HG03442 (cell line): ENCODE measurements around the gene FAM199X.

Experiments used
- ATAC-seq: cut with Tn5 transposase; IDR thresholded peaks from one replicate; pipeline ENCODE4 v1.9.1; 2021; ENCODE audit warnings: mild to moderate bottlenecking, moderate library complexity; ENCODE audit not compliant: unreplicated experiment

Gene FAM199X

DNA sequence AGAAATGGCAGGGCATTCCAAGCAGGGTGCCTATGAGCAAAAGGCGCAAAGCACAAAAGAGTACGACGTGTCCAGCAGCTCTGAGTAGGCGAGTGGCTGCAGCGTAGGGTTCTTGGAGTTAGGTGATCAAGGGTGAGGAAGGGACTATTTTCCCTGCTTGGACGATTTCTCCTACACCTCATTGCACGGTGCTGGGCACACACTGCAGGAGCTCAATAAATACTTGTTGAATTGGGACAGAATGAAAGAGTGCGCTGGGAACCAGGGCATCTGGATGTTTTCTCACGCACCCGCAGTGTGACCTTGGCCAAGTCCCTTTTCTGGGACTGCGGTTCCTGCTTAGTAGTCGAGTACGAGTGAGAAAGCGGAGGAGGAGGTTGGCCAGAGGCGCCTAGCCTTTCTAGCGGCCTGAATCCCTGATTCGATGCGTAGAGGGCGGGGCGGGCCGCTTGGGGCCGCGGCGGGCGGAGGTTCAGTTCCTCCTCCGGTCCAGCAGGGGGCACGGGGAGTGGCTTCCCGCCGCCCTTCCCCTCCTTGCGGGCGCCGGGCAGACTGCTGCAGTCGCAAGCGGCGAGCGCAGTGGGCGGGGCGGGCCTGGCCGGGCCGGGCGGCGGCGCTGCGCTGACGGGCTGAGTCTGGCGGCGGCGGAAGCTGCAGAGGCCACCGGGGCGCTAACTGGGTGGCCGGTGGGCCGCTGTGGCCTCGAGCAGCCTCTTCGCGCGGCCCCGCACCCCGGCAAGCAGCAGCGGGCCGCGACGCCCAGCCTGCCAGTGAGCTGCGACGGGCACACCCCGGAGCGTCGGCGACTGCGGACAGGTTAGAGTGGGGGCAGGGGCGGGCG, at the start of gene FAM199X:
TSS of gene FAM199X (plus strand) at position 560 of the 841 bp plus-strand sequence. CDS start 333 bp downstream, outside the sequence.
- peak; percentile 94 for ATAC-seq

- ATAC-seq = no peak
These were observed 48.5 kb upstream of the FAM199X start for GRCh38 chrX:104117759-104118158.

GRCh38 chrX:104118765-104119164, 47.5 kb upstream of the FAM199X start:
- ATAC-seq = no peak

- ATAC-seq = peak; percentile 74
These were observed 43.4 kb upstream of the FAM199X start for GRCh38 chrX:104122829-104123228.

GRCh38 chrX:104126856-104127255, 39.4 kb upstream of the FAM199X start:
- no peak for ATAC-seq

- no peak for ATAC-seq
These were observed 35.4 kb upstream of the FAM199X start for GRCh38 chrX:104130808-104131207.

DNA sequence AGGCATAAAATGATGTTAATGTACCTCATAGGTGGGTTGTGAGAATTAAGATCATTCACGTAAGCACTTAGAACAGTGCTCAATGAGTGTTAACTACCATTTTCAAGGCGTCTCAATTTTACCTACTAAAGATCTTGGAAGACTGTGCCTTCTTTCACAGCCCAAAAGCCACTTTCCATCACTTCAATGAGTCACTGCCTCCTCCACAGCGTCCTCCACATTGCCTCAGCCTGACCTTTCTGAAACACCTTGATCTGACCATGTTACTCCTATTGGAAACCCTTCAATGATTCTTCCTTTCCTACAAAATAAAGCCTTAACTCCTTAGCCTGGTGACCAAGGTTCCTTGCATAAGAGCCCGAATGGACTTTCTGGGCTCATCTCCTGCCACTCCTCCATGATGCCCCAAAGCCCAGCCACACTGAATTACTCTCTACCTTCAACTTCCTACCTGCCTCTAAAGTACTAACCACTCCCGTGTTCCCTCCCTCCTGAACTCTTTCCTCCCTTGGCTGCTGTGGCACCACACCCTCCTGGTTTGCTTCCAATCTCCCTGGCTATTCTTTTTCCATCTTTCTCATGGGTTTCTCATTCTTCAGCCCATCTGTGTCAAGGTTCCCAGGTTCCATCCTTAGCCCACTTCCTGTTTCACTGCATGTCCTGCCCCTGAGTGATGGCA, 31.5 kb upstream of the FAM199X start:
- ATAC-seq = no peak

DNA sequence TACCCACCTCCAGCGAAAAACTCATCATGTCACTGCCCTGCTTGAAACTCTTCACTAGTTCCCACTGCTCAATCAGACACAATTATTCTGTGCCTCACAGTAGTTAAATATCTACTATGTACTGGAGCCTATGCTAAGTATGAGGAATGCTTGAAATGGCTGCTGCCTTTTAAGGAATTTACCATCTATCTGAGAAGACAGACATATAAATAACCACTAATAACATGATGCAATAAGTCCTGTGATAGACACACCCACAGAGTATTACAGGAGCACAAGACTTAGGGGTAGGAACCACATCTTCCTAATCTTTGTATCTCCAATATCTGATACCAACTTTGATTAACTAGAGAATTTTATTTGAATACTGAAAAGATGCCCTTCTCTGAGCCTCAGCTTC, 30.6 kb upstream of the FAM199X start:
- ATAC-seq = no peak

DNA sequence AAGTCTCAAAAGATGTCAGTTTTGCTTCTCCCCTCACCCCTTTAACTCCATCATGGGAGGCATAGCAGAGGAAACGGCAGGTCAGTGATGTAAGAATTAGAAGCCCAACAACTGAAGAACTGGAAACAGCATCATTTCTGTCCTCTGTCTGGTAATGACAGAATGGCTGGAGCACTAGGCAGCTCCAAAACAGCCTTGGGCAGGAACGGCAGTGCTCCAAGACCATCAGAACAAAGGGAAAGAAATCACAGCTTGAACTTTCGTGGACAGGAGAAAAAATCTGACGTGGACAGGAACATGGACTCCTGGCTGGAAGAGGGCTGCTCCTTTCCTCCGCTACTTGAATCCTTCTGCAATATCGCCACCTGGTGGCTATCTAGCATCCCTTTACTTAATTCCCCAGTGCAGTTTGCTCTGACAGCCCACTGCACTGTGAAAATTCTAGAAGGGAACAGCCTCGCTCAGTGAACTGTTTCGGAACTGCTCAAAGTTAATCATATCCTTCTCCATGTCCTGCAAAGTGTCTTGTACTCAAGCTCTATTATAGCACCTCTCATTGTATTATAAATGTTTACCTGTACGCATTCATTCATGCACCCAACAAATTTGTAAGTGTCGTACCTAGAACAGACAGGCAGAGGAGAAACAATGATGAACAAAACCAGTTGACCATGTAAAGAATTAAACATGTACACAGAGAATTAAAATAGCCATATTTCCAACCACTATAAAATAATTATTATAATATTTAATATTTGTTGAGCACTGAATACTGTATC, 29.8 kb upstream of the FAM199X start:
- ATAC-seq = peak; percentile 93

GRCh38 chrX:104137496-104137895, 28.8 kb upstream of the FAM199X start:
- no peak for ATAC-seq

DNA sequence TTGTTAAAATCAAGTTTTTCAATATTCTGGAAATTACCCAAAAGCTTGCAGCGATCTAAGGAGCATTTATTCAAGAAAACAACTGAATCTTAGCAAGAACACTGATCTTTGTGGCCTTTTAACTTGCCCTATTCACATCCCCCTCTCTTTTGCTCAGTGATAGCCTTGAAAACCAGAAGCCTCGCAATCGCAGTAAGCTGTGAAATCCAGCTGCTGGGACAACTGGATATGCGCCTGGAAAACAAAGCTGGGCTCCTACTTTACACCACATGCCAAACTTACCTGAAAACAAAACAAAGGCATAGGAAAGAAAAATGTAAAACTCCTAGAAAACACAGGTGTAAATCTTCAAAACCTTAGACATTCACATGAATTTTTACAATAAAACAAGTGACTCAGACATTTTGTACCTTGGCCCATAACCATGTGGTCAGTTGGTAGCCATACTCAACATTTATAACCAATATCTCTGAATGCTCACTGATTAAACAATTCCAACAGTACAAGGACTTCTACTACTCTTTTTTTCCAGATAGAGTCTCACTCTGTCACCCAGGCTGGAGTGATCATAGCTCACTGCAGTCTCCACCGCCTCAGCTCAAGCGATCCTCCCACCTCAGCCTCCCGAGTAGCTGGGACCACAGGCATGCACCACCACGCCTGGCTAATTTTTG, 25.0 kb upstream of the FAM199X start:
- ATAC-seq = no peak

DNA sequence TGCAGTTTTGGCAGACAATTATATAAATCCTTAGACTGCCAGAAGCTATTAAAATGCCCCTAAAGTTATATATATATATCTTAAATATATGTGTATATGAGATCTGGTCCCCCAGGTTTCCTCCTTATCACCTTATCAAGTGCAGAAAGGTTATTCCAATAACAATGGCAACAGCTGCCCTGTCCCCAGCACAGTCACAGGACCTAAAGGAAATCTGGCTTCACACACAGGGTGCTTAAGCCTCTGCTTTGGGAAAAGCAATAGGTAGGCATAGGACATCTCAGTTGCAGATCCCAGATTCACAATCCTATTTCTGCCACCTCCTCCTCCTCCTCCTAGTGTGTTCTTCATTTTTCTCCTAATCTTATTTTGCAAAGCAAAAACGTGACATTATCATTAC, 15.2 kb upstream of the FAM199X start:
- ATAC-seq = no peak

- ATAC-seq = peak; percentile 90
These were observed 9.4 kb upstream of the FAM199X start, which contains the start of gene SLC25A53 for GRCh38 chrX:104156630-104157529. TSS of gene SLC25A53 (minus strand) at chrX:104157009. CDS start at chrX:104105257, 51,752 bp downstream.

DNA sequence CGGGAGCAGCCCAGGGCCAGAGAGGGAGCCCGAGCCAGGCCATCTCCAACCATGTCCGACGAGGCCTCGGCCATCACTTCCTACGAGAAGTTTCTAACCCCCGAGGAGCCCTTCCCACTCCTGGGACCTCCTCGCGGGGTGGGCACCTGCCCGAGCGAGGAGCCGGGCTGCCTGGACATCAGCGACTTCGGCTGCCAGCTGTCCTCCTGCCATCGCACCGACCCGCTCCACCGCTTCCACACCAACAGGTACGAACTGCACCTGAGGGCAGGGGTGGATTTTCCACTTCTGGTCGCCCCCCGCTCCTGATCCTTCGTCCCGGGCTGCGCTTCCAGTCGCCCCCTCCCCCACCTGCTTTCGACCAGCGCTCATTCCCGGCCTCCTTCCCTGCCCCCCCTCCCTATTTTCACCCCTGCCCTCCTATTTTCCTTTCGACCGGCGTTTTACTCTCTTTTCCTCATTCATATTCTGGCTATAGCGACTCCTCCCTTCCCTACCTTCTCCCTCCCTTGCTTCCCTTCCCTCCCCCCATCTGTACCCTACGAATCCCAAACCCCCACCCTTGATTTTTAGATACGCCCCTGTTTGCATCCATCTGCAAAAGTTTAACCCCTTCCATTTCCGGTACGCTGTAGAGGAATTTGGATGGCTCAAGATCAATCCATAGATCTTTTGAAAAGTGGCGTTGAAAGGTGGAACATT, 633 bp downstream of the FAM199X start:
- no peak for ATAC-seq

DNA sequence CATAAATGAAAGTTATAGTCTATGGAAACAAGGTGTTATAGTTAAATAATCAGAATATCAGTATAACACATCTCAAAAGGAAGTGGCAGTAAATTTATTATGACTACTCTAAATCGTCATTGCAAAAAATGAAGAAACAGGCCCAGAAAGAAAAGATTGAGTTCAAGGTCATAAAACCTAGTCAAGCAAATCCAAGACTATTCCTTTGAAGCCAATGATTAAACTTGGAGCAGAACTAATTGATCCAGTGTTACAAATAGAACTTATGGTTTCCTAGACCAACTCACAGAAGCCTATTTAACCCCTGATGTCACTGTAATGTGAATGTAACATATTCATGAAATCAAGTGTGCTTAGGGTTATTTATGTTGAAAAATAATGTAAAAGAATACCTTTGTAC, 1.9 kb downstream of the FAM199X start:
- ATAC-seq = no peak

- no peak for ATAC-seq
These were observed 5.9 kb downstream of the FAM199X start for GRCh38 chrX:104172121-104172520.

- ATAC-seq = no peak
These were observed 6.5 kb downstream of the FAM199X start for GRCh38 chrX:104172788-104173187.

DNA sequence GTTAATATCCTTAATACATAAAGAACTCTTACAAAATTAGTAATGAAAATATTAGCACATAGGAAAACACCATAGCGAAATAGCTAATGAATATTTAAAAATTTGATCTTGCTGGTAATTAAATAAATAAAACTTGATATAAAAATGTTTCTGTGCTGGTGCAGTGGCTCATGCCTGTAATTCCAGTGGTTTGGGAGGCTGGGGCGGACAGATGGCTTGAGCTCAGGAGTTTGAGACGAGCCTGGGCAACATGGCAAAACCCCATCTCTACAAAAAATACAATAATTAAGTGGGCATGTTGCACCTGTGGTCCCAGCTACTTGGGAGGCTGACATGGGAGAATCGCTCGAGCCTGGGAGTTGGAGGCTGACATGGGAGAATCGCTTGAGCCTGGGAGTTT, 7.6 kb downstream of the FAM199X start:
- no peak for ATAC-seq

GRCh38 chrX:104183685-104184084, 17.4 kb downstream of the FAM199X start:
- no peak for ATAC-seq
